IMR-90 (cell line): ENCODE data around the gene TAT. TPM values are rescaled to one million over a fixed set of nuclear protein-coding genes. Genes with fewer than 3 reads are reported as not detected.
"Not testable (repeated sequence)": the region's sequence is repeated elsewhere in the genome, so short reads cannot be mapped to it uniquely, and the experiment has no call there.

Experiments used
- ATAC-seq: fragments of 200-7000 bp; cut with Tn5 transposase; 2 replicates; pipeline ENCODE4 v1.9.1; 2020; ENCODE audit warnings: low read depth, mild to moderate bottlenecking, moderate library complexity
- BruUV-seq: library from RNA; stranded (reverse); fragments of 400-500 nt; replicated peaks from 2 replicates; lab custom pipeline; 2021; lab: Mats Ljungman, UMichigan
- CTCF ChIA-PET: fragments of 300-600 bp; formaldehyde crosslinking; extraction: SDS; loops from one replicate; lab custom pipeline; 2021; ENCODE audit warnings: antibody characterized with exemption; lab: Yijun Ruan, JAX
- POLR2A ChIA-PET: fragments of 300-600 bp; sonication (Branson Sonifier 250); formaldehyde crosslinking; loops from one replicate; lab custom pipeline; 2022; ENCODE audit warnings: antibody characterized with exemption; ENCODE audit not compliant: unreplicated experiment; lab: Charles Lee
- DNase-seq: peaks from one replicate; pipeline ENCODE4 v3.0.0; 2013
- H2AFZ ChIP-seq: replicated peaks from 2 replicates; pipeline ENCODE3; 2013; ENCODE audit warnings: low read length, mild to moderate bottlenecking; ENCODE audit not compliant: poor library complexity
- H2AK5ac ChIP-seq: 2 replicates; pipeline ENCODE4 v1.6.1; 2013; ENCODE audit warnings: low read depth, low read length, inconsistent platforms
- H2AK9ac ChIP-seq: replicated peaks from 2 replicates; pipeline ENCODE3; 2013; ENCODE audit warnings: mild to moderate bottlenecking, low read depth, low read length, moderate library complexity; ENCODE audit not compliant: poor library complexity
- H2BK120ac ChIP-seq: 2 replicates; pipeline ENCODE4 v1.6.1; 2013; ENCODE audit warnings: low read depth, low read length, inconsistent platforms
- H2BK15ac ChIP-seq: 3 replicates; pipeline ENCODE4 v1.6.1; 2013; ENCODE audit warnings: low read depth, low read length, inconsistent platforms
- H2BK20ac ChIP-seq: 2 replicates; pipeline ENCODE4 v1.6.1; 2013; ENCODE audit warnings: low read depth, mild to moderate bottlenecking, inconsistent platforms, low read length, moderate library complexity
- H2BK5ac ChIP-seq: 2 replicates; pipeline ENCODE4 v1.6.1; 2013; ENCODE audit warnings: mild to moderate bottlenecking, low read depth, low read length, inconsistent platforms; ENCODE audit not compliant: poor library complexity, severe bottlenecking
- H3K14ac ChIP-seq: replicated peaks from 2 replicates; pipeline ENCODE4 v1.6.1; 2013; ENCODE audit warnings: low read depth, low read length, inconsistent platforms
- H3K18ac ChIP-seq: 2 replicates; pipeline ENCODE4 v1.6.1; 2013; ENCODE audit warnings: low read depth, low read length, control low read depth
- H3K23ac ChIP-seq: 2 replicates; pipeline ENCODE4 v1.6.1; 2013; ENCODE audit warnings: low read depth, low read length, inconsistent platforms
- H3K27ac ChIP-seq: 2 replicates; pipeline ENCODE4 v1.5.1; 2013; ENCODE audit warnings: mild to moderate bottlenecking, control low read depth, low read length; ENCODE audit not compliant: insufficient read depth
- H3K27me3 ChIP-seq: 2 replicates; pipeline ENCODE4 v1.6.1; 2013; ENCODE audit warnings: low read length; ENCODE audit not compliant: control insufficient read depth, insufficient read depth
- H3K36me3 ChIP-seq: 2 replicates; pipeline ENCODE4 v1.6.1; 2013; ENCODE audit warnings: low read length, mixed read lengths; ENCODE audit not compliant: control insufficient read depth, insufficient read depth
- H3K4ac ChIP-seq: 2 replicates; pipeline ENCODE4 v1.6.1; 2013; ENCODE audit warnings: low read depth, low read length, inconsistent platforms
- H3K4me1 ChIP-seq: 2 replicates; pipeline ENCODE4 v1.6.1; 2013; ENCODE audit warnings: low read length, mixed read lengths; ENCODE audit not compliant: control insufficient read depth, insufficient read depth
- H3K4me2 ChIP-seq: 2 replicates; pipeline ENCODE4 v1.6.1; 2013; ENCODE audit warnings: low read depth, mild to moderate bottlenecking, control low read depth, low read length, moderate library complexity
- H3K4me3 ChIP-seq: 2 replicates; pipeline ENCODE4 v1.5.1; 2013; ENCODE audit warnings: low read depth, mild to moderate bottlenecking, control low read depth, low read length, moderate library complexity; ENCODE audit not compliant: insufficient read depth
- H3K56ac ChIP-seq: 2 replicates; pipeline ENCODE4 v1.6.1; 2013; ENCODE audit warnings: low read length, inconsistent platforms; ENCODE audit not compliant: insufficient read depth; ENCODE audit errors: extremely low read depth
- H3K79me1 ChIP-seq, 2 experiments: 2 replicates each; pipeline ENCODE4 v1.6.1; 2013; ENCODE audit warnings: low read length in 2 of 2, inconsistent platforms in 1 of 2, low read depth in 1 of 2
- H3K9ac ChIP-seq: 2 replicates; pipeline ENCODE4 v1.6.1; 2013; ENCODE audit warnings: low read depth, low read length, control low read depth
- H3K9me1 ChIP-seq: 2 replicates; pipeline ENCODE4 v1.6.1; 2013; ENCODE audit warnings: low read length, inconsistent platforms; ENCODE audit not compliant: insufficient read depth
- H3K9me3 ChIP-seq: 2 replicates; pipeline ENCODE4 v1.6.1; 2013; ENCODE audit warnings: low read length; ENCODE audit not compliant: control insufficient read depth, insufficient read depth
- H4K20me1 ChIP-seq: 2 replicates; pipeline ENCODE4 v1.6.1; 2013; ENCODE audit warnings: low read length, inconsistent platforms; ENCODE audit not compliant: insufficient read depth
- H4K5ac ChIP-seq: 2 replicates; pipeline ENCODE4 v1.6.1; 2013; ENCODE audit warnings: mild to moderate bottlenecking, low read depth, low read length, control low read depth
- H4K8ac ChIP-seq, 2 experiments: 2 replicates each; pipeline ENCODE4 v1.6.1; 2013; ENCODE audit warnings: low read depth in 2 of 2, low read length in 2 of 2, control low read depth in 1 of 2, inconsistent platforms in 1 of 2
- H4K91ac ChIP-seq: 2 replicates; pipeline ENCODE4 v1.6.1; 2013; ENCODE audit warnings: low read depth, low read length, inconsistent platforms; ENCODE audit not compliant: insufficient read depth
- WGBS, 2 experiments: methylation state at CpG; one replicate each; pipeline versions ENCODE4 v1.1.5 to v1.1.7; 2013; ENCODE audit warnings: missing lambda C conversion rate in 2 of 2; ENCODE audit not compliant: insufficient read length in 1 of 2; ENCODE audit errors: extremely low coverage in 2 of 2; 5-methylcytosine and 5-hydroxymethylcytosine counted together
- dilution Hi-C: fragments of 300-500 bp; cut with HindIII; formaldehyde crosslinking; loops from one replicate; pipeline ENCODE4 v1.14.3; 2018; ENCODE audit warnings: low sequenced_read_pairs; ENCODE audit not compliant: unreplicated experiment
- in situ Hi-C: fragments of 300-500 bp; cut with MboI; formaldehyde crosslinking; loops from 3 replicates; pipeline ENCODE4 v1.14.3; 2019; ENCODE audit warnings: low sequenced_read_pairs, inconsistent platforms, mixed read lengths
- intact Hi-C: fragments of 100-400 bp; cut with micrococcal nuclease; formaldehyde crosslinking; loops from 2 replicates; pipeline ENCODE4 v1.10.0; 2022
- polyA plus RNA-seq, 3 experiments: library from polyadenylated mRNA; depleted of rRNA; stranded (reverse); fragments of >200 nt; gene quantifications; 2 replicates each; pipeline ENCODE4 v1.2.3, GENCODE V29; 2012; ENCODE audit warnings: low replicate concordance in 1 of 3
- total RNA-seq: library from RNA; depleted of rRNA; stranded (reverse); fragments of >200 nt; gene quantifications from 2 replicates; pipeline ENCODE4 v1.2.3, GENCODE V29; 2012

TAT gene
- total and polyA plus RNA-seq, 2 of the 4 experiments (the other 2 are of a cell fraction) = not detected

DNA sequence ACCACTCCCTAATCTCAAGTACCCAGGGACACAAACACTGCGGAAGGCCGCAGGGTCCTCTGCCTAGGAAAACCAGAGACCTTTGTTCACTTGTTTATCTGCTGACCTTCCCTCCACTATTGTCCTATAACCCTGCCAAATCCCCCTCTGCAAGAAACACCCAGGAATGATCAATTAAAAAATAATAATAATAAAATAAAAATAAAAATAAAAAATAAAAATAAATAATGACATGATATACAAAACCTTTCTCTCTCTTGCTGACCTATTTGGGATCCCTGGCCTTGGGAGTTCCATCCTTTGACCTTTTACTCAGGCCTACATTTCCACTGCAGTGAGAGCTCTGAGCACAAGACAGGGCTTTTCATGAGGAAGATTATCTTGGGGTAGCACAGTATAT is 13.2 kb upstream of the TAT start:
- H3K79me1 ChIP-seq, H2BK120ac ChIP-seq, CTCF ChIA-PET, H3K56ac ChIP-seq, H3K23ac ChIP-seq, H3K27me3 ChIP-seq, in situ Hi-C loops, H2BK5ac ChIP-seq, H3K14ac ChIP-seq, H3K4me1 ChIP-seq, H3K4me2 ChIP-seq, H3K9ac ChIP-seq, H3K36me3 ChIP-seq, H3K9me1 ChIP-seq, H2AK5ac ChIP-seq, dilution Hi-C loops, H3K4ac ChIP-seq, BruUV-seq, ATAC-seq, intact Hi-C loops, H3K18ac ChIP-seq, POLR2A ChIA-PET, H4K5ac ChIP-seq, H4K20me1 ChIP-seq, DNase-seq, H2AK9ac ChIP-seq, H3K9me3 ChIP-seq, H3K4me3 ChIP-seq, H4K8ac ChIP-seq, H4K91ac ChIP-seq, H2BK15ac ChIP-seq, H2AFZ ChIP-seq, H2BK20ac ChIP-seq, H3K27ac ChIP-seq: not testable (repeated sequence)
- WGBS, 2 experiments = no CpG with 5 or more reads among the region's 2 CpGs

GRCh38 chr16:71589334-71589733 is 12.4 kb upstream of the TAT start:
- H4K8ac ChIP-seq, H2BK5ac ChIP-seq, BruUV-seq, dilution Hi-C loops, H4K20me1 ChIP-seq, H2AK5ac ChIP-seq, CTCF ChIA-PET, H2AK9ac ChIP-seq, intact Hi-C loops, H2BK15ac ChIP-seq, H3K56ac ChIP-seq, H3K9me3 ChIP-seq, H3K27me3 ChIP-seq, H3K23ac ChIP-seq, DNase-seq, H3K79me1 ChIP-seq, H3K36me3 ChIP-seq, ATAC-seq, H3K4me1 ChIP-seq, H3K14ac ChIP-seq, H3K4me3 ChIP-seq, H4K91ac ChIP-seq, H3K4me2 ChIP-seq, H2AFZ ChIP-seq, H3K4ac ChIP-seq, H2BK20ac ChIP-seq, H3K27ac ChIP-seq, H3K9ac ChIP-seq, POLR2A ChIA-PET, H3K18ac ChIP-seq, H3K9me1 ChIP-seq, in situ Hi-C loops, H2BK120ac ChIP-seq, H4K5ac ChIP-seq: not testable (repeated sequence)
- WGBS, 2 experiments = 91% methylated on average over 4 of the region's 30 CpGs; no CpG with 5 or more reads in 1 of the 2 experiments
